Spleen (tissue), 11 donors: ENCODE data around the gene TRIM69. TPM values are rescaled to one million over a fixed set of nuclear protein-coding genes. Genes with fewer than 3 reads are reported as not detected.

ENCODE experiments used
- DNase-seq: peaks from one replicate; pipeline ENCODE4 v3.0.0-alpha.2; 2020
- H3K27ac ChIP-seq, 8 donors: fragments of 200-600 bp; sonication (generic) in 7 of 8; 1 replicate in 4 of 8; 2 replicates in 4 of 8; pipeline versions ENCODE4 v1.5.0 to v1.8.0; 2016 to 2021; ENCODE audit warnings: inconsistent platforms in 4 of 8, mild to moderate bottlenecking in 4 of 8, moderate library complexity in 1 of 8
- H3K27me3 ChIP-seq, 7 donors: fragments of 200-600 bp; sonication (generic) in 6 of 7; replicated peaks in 1 of 7; 1 replicate in 4 of 7; 2 replicates in 3 of 7; pipeline versions ENCODE4 v1.5.0 to v1.8.0; 2016 to 2021; ENCODE audit warnings: inconsistent platforms in 3 of 7, mild to moderate bottlenecking in 1 of 7
- H3K36me3 ChIP-seq, 6 donors: fragments of 200-600 bp; sonication (generic) in 5 of 6; 1 replicate in 4 of 6; 2 replicates in 2 of 6; pipeline versions ENCODE4 v1.5.0 to v1.8.0; 2016 to 2021; ENCODE audit warnings: inconsistent platforms in 2 of 6
- H3K4me1 ChIP-seq, 6 donors: fragments of 200-600 bp; sonication (generic) in 5 of 6; 1 replicate in 3 of 6; 2 replicates in 3 of 6; pipeline versions ENCODE4 v1.5.0 to v1.8.0; 2016 to 2021; ENCODE audit warnings: inconsistent platforms in 3 of 6
- H3K4me3 ChIP-seq, 8 donors: fragments of 200-600 bp; sonication (generic) in 7 of 8; 1 replicate in 4 of 8; 2 replicates in 4 of 8; pipeline versions ENCODE4 v1.5.0 to v1.8.0; 2016 to 2021; ENCODE audit warnings: inconsistent platforms in 4 of 8, mild to moderate bottlenecking in 4 of 8, moderate library complexity in 2 of 8
- H3K9me3 ChIP-seq, 8 donors: fragments of 200-600 bp; sonication (generic) in 7 of 8; 1 replicate in 4 of 8; 2 replicates in 4 of 8; pipeline versions ENCODE4 v1.5.0 to v1.8.0; 2016 to 2021; ENCODE audit warnings: inconsistent platforms in 4 of 8
- CTCF ChIP-seq, 11 experiments: fragments of 200-600 bp in 7 of 11; fragments of 450-650 bp in 4 of 11; sonication (generic) in 4 of 11; IDR thresholded peaks in 8 of 11; conservative IDR thresholded peaks in 3 of 11; 1 replicate in 7 of 11; 2 replicates in 4 of 11; pipeline versions ENCODE4 v1.4.0 to v1.8.0; 2016 to 2021; ENCODE audit warnings: antibody characterized with exemption in 11 of 11, inconsistent platforms in 4 of 11, mild to moderate bottlenecking in 1 of 11
- POLR2A ChIP-seq, 3 donors: fragments of 450-650 bp; IDR thresholded peaks; one replicate each; pipeline ENCODE4 v1.5.1; 2017; ENCODE audit warnings: antibody characterized with exemption in 3 of 3, mild to moderate bottlenecking in 1 of 3
- POLR2AphosphoS5 ChIP-seq, 3 donors: sonication (generic); formaldehyde crosslinking; IDR thresholded peaks; one replicate each; pipeline ENCODE4 v1.5.1; 2017; ENCODE audit warnings: antibody characterized with exemption in 3 of 3
- WGBS, 5 donors: extraction: QIAGEN DNeasy Blood & Tissue Kit in 3 of 5; methylation state at CpG; one replicate each; pipeline versions ENCODE4 v1.1.5 to v1.1.7; 2013 to 2018; 5-methylcytosine and 5-hydroxymethylcytosine counted together
- intact Hi-C: fragments of 100-400 bp; cut with DNase I; formaldehyde crosslinking; loops from one replicate; pipeline ENCODE4 v1.15.0; 2023; ENCODE audit warnings: low total_unique reads
- polyA plus RNA-seq, 3 donors: library from polyadenylated mRNA; stranded (reverse); fragments of 200-250 nt; gene quantifications; one replicate each; pipeline ENCODE4 v1.2.1, GENCODE V29; 2013
- total RNA-seq, 7 donors: library from RNA; depleted of rRNA in 3 of 7; stranded (reverse); fragments of >200 nt in 3 of 7; fragmentation: NEBNext Ultra II Directional in 4 of 7; extraction: Animal tissue kit (Norgen Biotek cat#: 25700) in 4 of 7; gene quantifications; one replicate each; pipeline versions ENCODE4 v1.1.0 to v1.2.1, GENCODE V29; 2016 to 2021
- donor health status: healthy with polysubstance abuse.
- donor health status: DM: no; HTN: no; CAD: no; lungs with moderate emphysema.
- donor health status: DM: no; HTN: no; CAD: no.
- donor health status: Bipolar disorder and iron deficiency.
- donor health status: healthy.
- donor health status: DM: no; HTN: no; CAD: no.
- donor health status: DM: yes; HTN: yes; CAD: no.

Gene TRIM69
- total and polyA plus RNA-seq, 10 donors, result 16.4 to 54.9 (median 44.7) TPM

DNA sequence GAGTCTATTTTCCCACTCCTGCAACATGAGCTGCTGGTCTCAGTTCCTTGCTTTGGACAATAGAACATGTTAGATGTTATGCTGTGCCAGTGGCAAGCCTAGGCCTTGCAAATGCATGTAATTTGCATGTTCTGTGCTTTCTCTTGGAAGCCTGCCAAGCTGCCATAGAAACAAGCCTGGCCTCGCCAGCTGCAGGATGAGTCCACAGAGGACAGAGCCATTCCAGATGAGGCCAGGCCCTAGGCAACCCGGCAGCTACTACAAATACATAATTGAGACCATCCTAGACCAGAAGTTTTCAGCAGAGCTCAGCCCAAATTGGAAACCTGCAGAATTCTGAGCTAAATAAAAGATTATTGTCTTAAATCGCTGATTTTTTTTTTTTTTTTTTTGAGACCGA lies 39.6 kb downstream of the TRIM69 start:
- Histone ChIP-seq H3K27me3 (no peaks in the 10 kb centered on the region), H3K36me3 (no peaks in the 10 kb centered on the region), H3K27ac (no peak overlapping the region), H3K4me1 (no peaks in the 10 kb centered on the region), H3K4me3 (no peak overlapping the region), H3K9me3 (peaks cover 0 to 18% (median 11%) of the 10 kb centered on the region in 8 donors)
- no peak for DNase-seq
- 78 to 86% (median 84%) methylated on average over 4 of the region's 4 CpGs for WGBS, 5 donors
- intact Hi-C loops, result no loop called here
- TF ChIP-seq POLR2A (IDR thresholded peaks at IDR 0.05) (no peak), CTCF (IDR thresholded peaks at IDR 0.05 in 8 of 11, conservative IDR thresholded peaks at IDR 0.05 in 3 of 11) (no peak), POLR2AphosphoS5 (IDR thresholded peaks at IDR 0.05) (no peak)

DNA sequence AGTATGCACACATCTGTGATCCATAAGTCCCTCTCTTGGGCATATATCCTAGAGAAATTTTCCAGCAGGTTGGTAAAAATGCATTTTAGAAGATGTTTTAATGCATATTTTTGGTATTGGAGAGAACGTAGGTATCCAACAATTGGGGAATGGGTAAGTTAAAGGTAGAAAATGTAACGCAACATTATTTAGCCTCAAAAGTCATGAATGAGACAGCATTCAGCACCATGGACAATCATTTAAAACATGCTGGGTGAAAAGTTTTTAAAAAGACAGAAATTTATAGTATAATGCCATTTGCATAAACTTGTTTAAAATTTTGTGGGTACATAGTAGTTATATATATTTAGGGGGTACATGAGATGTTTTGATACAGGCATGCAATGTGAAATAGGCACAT lies 43.4 kb downstream of the TRIM69 start:
- no peaks in the 10 kb centered on the region for H3K36me3 ChIP-seq
- WGBS, 5 donors, result 94 to 98% (median 97%) methylated on average over 2 of the region's 2 CpGs
- TF ChIP-seq POLR2A (IDR thresholded peaks at IDR 0.05) (no peak), CTCF (IDR thresholded peaks at IDR 0.05 in 8 of 11, conservative IDR thresholded peaks at IDR 0.05 in 3 of 11) (no peak), POLR2AphosphoS5 (IDR thresholded peaks at IDR 0.05) (no peak)
- no peaks in the 10 kb centered on the region for H3K27me3 ChIP-seq
- H3K4me3 ChIP-seq, result no peak overlapping the region
- no peak overlapping the region for H3K27ac ChIP-seq
- no peaks in the 10 kb centered on the region for H3K9me3 ChIP-seq
- H3K4me1 ChIP-seq, result peaks cover 0 to 10% (median 7%) of the 10 kb centered on the region in 6 donors
- intact Hi-C loops, result no loop called here
- no peak for DNase-seq

DNA sequence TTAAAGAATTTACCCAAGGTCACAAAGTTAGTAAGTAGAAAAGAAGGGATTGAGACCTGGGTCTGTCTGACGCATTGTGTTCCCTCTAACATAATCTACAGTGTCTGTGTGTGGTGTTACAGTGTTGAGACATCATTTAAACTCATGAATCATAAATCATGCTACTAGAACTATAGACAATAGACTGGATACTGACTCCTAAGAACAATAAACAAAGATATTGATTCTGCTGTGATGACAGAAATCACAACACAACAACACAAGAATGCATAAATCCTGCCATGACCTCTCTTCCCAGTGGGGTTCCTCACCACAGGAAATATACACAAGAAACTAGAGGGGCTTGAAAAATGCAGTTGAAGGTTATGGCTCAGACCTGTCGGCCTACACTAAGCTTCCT lies 44.3 kb downstream of the TRIM69 start:
- no peak overlapping the region for H3K27ac ChIP-seq
- H3K9me3 ChIP-seq, result no peaks in the 10 kb centered on the region
- no peaks in the 10 kb centered on the region for H3K27me3 ChIP-seq
- intact Hi-C loops, result no loop called here
- WGBS, 5 donors, result 69 to 86% (median 81%) methylated on average over 2 of the region's 2 CpGs
- H3K4me3 ChIP-seq, result no peak overlapping the region
- TF ChIP-seq POLR2A (IDR thresholded peaks at IDR 0.05), result no peak
- TF ChIP-seq CTCF (IDR thresholded peaks at IDR 0.05 in 8 of 11, conservative IDR thresholded peaks at IDR 0.05 in 3 of 11), result no peak
- TF ChIP-seq POLR2AphosphoS5 (IDR thresholded peaks at IDR 0.05), result no peak
- H3K36me3 ChIP-seq, result no peaks in the 10 kb centered on the region
- peaks cover 0 to 15% (median 9%) of the 10 kb centered on the region in 6 donors for H3K4me1 ChIP-seq
- no peak for DNase-seq

DNA sequence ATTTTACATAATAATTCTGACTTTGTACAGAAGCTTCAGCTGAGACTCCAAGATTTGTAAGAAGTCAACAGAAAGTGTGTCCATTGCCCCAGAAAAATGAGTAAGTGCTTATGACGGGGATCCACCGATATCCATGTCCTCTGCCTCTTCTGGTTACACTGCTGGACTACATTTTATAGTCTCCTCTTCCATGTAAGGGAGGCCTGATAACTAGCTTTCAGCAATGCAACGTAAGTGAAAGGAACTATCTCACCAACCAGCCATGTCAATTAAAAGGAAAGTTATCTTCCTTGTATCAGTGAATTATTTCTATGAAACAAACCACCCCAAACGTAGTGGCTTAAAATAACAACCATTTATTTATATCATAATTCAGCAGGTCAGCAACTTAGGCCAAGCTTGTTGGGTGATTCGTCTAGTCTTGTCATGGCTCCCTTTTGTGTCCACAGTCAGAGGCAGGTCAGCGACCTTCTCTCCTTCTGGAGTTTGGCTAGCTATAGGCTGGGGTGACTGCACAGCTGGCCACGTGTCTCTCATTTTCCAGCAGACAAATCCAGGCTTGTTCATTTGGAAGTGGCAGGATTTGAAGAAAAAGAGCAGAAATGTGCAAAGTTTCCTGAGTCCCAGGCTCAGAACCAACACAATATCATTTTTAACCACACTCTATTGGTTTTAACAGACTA lies 44.9 kb downstream of the TRIM69 start:
- DNase-seq, result no peak
- no peak overlapping the region for H3K4me3 ChIP-seq
- 79 to 94% (median 89%) methylated on average over 7 of the region's 7 CpGs for WGBS, 5 donors
- intact Hi-C loops, result no loop called here
- H3K27ac ChIP-seq, result no peak overlapping the region
- no peaks in the 10 kb centered on the region for H3K36me3 ChIP-seq
- TF ChIP-seq POLR2AphosphoS5 (IDR thresholded peaks at IDR 0.05) (no peak), CTCF (IDR thresholded peaks at IDR 0.05 in 8 of 11, conservative IDR thresholded peaks at IDR 0.05 in 3 of 11) (no peak), POLR2A (IDR thresholded peaks at IDR 0.05) (no peak)
- peaks cover 0 to 15% (median 9%) of the 10 kb centered on the region in 6 donors for H3K4me1 ChIP-seq
- no peaks in the 10 kb centered on the region for H3K9me3 ChIP-seq
- H3K27me3 ChIP-seq, result no peaks in the 10 kb centered on the region
